HCT116 (cell line): ENCODE results near the gene CDAN1. TPM values are rescaled to one million over a fixed set of nuclear protein-coding genes. Genes with fewer than 3 reads are reported as not detected.

Source experiments
- ATAC-seq: fragments of 200-7000 bp; cut with Tn5 transposase; 2 replicates; pipeline ENCODE4 v1.9.1; 2020; ENCODE audit warnings: mild to moderate bottlenecking, moderate library complexity
- BruUV-seq: library from RNA; stranded (reverse); fragments of 400-500 nt; replicated peaks from 2 replicates; lab custom pipeline; 2021; lab: Mats Ljungman, UMichigan
- CTCF ChIA-PET: fragments of 300-600 bp; sonication (Branson Sonifier 250); formaldehyde crosslinking; loops from one replicate; lab custom pipeline; 2021; ENCODE audit warnings: antibody characterized with exemption; lab: Charles Lee
- POLR2A ChIA-PET: fragments of 300-600, 350-600 bp; sonication (Branson Sonifier 250); formaldehyde crosslinking; loops from one replicate; lab custom pipeline; 2021; ENCODE audit warnings: antibody characterized with exemption; lab: Charles Lee
- RAD21 ChIA-PET, 2 experiments: fragments of 300-600 bp; sonication (Branson Sonifier 250); formaldehyde crosslinking; loops; one replicate each; lab custom pipeline; 2023; ENCODE audit warnings: low total read pairs in 2 of 2; ENCODE audit not compliant: uncharacterized antibody in 2 of 2, unreplicated experiment in 2 of 2, low non-redundant PET in 1 of 2; lab: Charles Lee
- DNase-seq: peaks from one replicate; pipeline ENCODE4 v3.0.0-alpha.2; 2010; ENCODE audit warnings: low read depth, low spot score
- H2AFZ ChIP-seq: fragments of 200-600 bp; shearing (Covaris generic), sonication (generic); 2 replicates; pipeline ENCODE4 v1.6.1; 2017; ENCODE audit warnings: low read depth, mixed run types, mixed read lengths, antibody characterized with exemption, low read length; ENCODE audit not compliant: poor library complexity, severe bottlenecking
- H3K27ac ChIP-seq: 2 replicates; pipeline ENCODE4 v1.5.1; 2012; ENCODE audit warnings: low read depth, low read length
- H3K27me3 ChIP-seq: fragments of 200-600 bp; sonication (generic); 2 replicates; pipeline ENCODE4 v1.6.1; 2016; ENCODE audit warnings: mixed run types, low read length, mixed read lengths; ENCODE audit not compliant: insufficient read depth
- H3K36me3 ChIP-seq, 2 experiments: fragments of 200-500 bp in 1 of 2; fragments of 200-600 bp in 1 of 2; sonication (Bioruptor generic) in 1 of 2; sonication (generic) in 1 of 2; 2 replicates each; pipeline versions ENCODE4 v1.5.1 to v1.6.1; 2014 to 2016; ENCODE audit warnings: low read length in 2 of 2, inconsistent platforms in 1 of 2, mixed read lengths in 1 of 2, mixed run types in 1 of 2; ENCODE audit not compliant: insufficient read depth in 2 of 2, control insufficient read depth in 1 of 2
- H3K4me1 ChIP-seq, 2 experiments: fragments of 200-600 bp in 1 of 2; sonication (generic) in 1 of 2; 2 replicates each; pipeline versions ENCODE4 v1.5.1 to v1.6.1; 2012 to 2017; ENCODE audit warnings: low read length in 2 of 2, inconsistent platforms in 1 of 2, mild to moderate bottlenecking in 1 of 2, mixed read lengths in 1 of 2, mixed run types in 1 of 2, moderate library complexity in 1 of 2; ENCODE audit not compliant: insufficient read depth in 2 of 2, control insufficient read depth in 1 of 2
- H3K4me2 ChIP-seq: fragments of 200-600 bp; sonication (generic); 2 replicates; pipeline ENCODE4 v1.6.1; 2017; ENCODE audit warnings: mixed run types, low read length, mixed read lengths
- H3K4me3 ChIP-seq, 2 experiments: fragments of 200-600 bp in 1 of 2; sonication (generic) in 1 of 2; replicated peaks in 1 of 2; 2 replicates each; pipeline ENCODE4 v1.5.1; 2011 to 2016; ENCODE audit warnings: low read length in 2 of 2, control low read depth in 1 of 2, low read depth in 1 of 2, mild to moderate bottlenecking in 1 of 2, mixed read lengths in 1 of 2, mixed run types in 1 of 2
- H3K79me2 ChIP-seq: fragments of 200-600 bp; sonication (generic); 2 replicates; pipeline ENCODE4 v1.6.1; 2017; ENCODE audit warnings: mild to moderate bottlenecking, mixed run types, low read length, moderate library complexity, mixed read lengths; ENCODE audit not compliant: insufficient read depth
- H3K9ac ChIP-seq: fragments of 200-600 bp; sonication (generic); 2 replicates; pipeline ENCODE4 v1.6.1; 2016; ENCODE audit warnings: low read length, mixed read lengths
- H3K9me2 ChIP-seq: fragments of 200-600 bp; sonication (generic), shearing (Covaris generic); 2 replicates; pipeline ENCODE4 v1.6.1; 2017; ENCODE audit warnings: mixed run types, mild to moderate bottlenecking, moderate library complexity; ENCODE audit not compliant: insufficient read depth
- H3K9me3 ChIP-seq, 2 experiments: fragments of 200-500 bp in 1 of 2; fragments of 200-600 bp in 1 of 2; sonication (Bioruptor generic) in 1 of 2; sonication (generic) in 1 of 2; 2 replicates each; pipeline ENCODE4 v1.6.1; 2014 to 2017; ENCODE audit warnings: low read length in 2 of 2, mixed read lengths in 2 of 2, inconsistent platforms in 1 of 2, low read depth in 1 of 2, mild to moderate bottlenecking in 1 of 2, mixed run types in 1 of 2, moderate library complexity in 1 of 2; ENCODE audit not compliant: control insufficient read depth in 1 of 2, insufficient read depth in 1 of 2
- H4K20me1 ChIP-seq: fragments of 200-600 bp; sonication (generic), shearing (Covaris generic); 2 replicates; pipeline ENCODE4 v1.6.1; 2017; ENCODE audit warnings: mixed run types, mild to moderate bottlenecking, moderate library complexity; ENCODE audit not compliant: insufficient read depth
- ATF3 ChIP-seq: IDR thresholded peaks from 2 replicates; pipeline ENCODE4 v1.6.1; 2012
- CBX3 ChIP-seq: IDR thresholded peaks from 2 replicates; pipeline ENCODE4 v1.6.1; 2012; ENCODE audit warnings: low read depth
- CTCF ChIP-seq, 3 experiments: fragments of 200-600 bp in 1 of 3; sonication (generic) in 1 of 3; IDR thresholded peaks in 2 of 3; conservative IDR thresholded peaks in 1 of 3; 2 replicates each; pipeline ENCODE4 v1.5.1; 2012 to 2017; ENCODE audit warnings: low read depth in 2 of 3, low read length in 2 of 3, antibody characterized with exemption in 1 of 3, borderline replicate concordance in 1 of 3, control low read depth in 1 of 3, mild to moderate bottlenecking in 1 of 3, mixed read lengths in 1 of 3, mixed run types in 1 of 3, moderate library complexity in 1 of 3; ENCODE audit not compliant: insufficient read depth in 1 of 3
- EZH2 ChIP-seq: fragments of 200-600 bp; sonication (generic); IDR thresholded peaks from 2 replicates; pipeline ENCODE4 v1.6.1; 2017; ENCODE audit warnings: antibody characterized with exemption, mixed run types
- FOSL1 ChIP-seq: IDR thresholded peaks from 2 replicates; pipeline ENCODE4 v1.6.1; 2012; ENCODE audit warnings: low read depth
- JUND ChIP-seq: IDR thresholded peaks from 2 replicates; pipeline ENCODE4 v1.6.1; 2012
- SIN3A ChIP-seq: IDR thresholded peaks from 2 replicates; pipeline ENCODE4 v1.6.1; 2012; ENCODE audit warnings: low read depth
- SRF ChIP-seq: IDR thresholded peaks from 2 replicates; pipeline ENCODE4 v1.6.1; 2012; ENCODE audit warnings: low read depth
- YY1 ChIP-seq: IDR thresholded peaks from 2 replicates; pipeline ENCODE4 v1.6.1; 2011; ENCODE audit warnings: low read length, low read depth, moderate library complexity, mild to moderate bottlenecking; ENCODE audit not compliant: insufficient replicate concordance; ENCODE audit errors: extremely low read depth
- ZBTB33 ChIP-seq: IDR thresholded peaks from 2 replicates; pipeline ENCODE4 v1.6.1; 2011; ENCODE audit warnings: mild to moderate bottlenecking, low read length, moderate library complexity; ENCODE audit not compliant: insufficient replicate concordance; ENCODE audit errors: extremely low read depth
- ZFX ChIP-seq: fragments of 450-650 bp; IDR thresholded peaks from 2 replicates; pipeline ENCODE4 v1.6.1; 2017
- ZNF274 ChIP-seq: fragments of 200-500 bp; sonication (Bioruptor generic); IDR thresholded peaks from 2 replicates; pipeline ENCODE4 v1.6.1; 2014; ENCODE audit warnings: mild to moderate bottlenecking, low read depth, low read length, inconsistent platforms
- intact Hi-C: fragments of 100-400 bp; cut with micrococcal nuclease; formaldehyde crosslinking; loops from 2 replicates; pipeline ENCODE4 v1.10.0; 2022
- total RNA-seq: library from RNA; stranded (reverse); gene quantifications from one replicate; pipeline ENCODE4 v1.2.1, GENCODE V29; 2021; ENCODE audit not compliant: unreplicated experiment

CDAN1 gene
- total RNA-seq, 1 experiment from 2014 or later: 22.4 TPM

- TF ChIP-seq YY1 (no peak), FOSL1 (no peak), SIN3A (no peak)
These were observed 15.0 kb downstream of the CDAN1 start (continued) for GRCh38 chr15:42721916-42722315.

GRCh38 chr15:42721016-42721415, 15.9 kb downstream of the CDAN1 start:
- no peaks in the 10 kb centered on the region for H3K27me3 ChIP-seq
- TF ChIP-seq EZH2 (no peak), CBX3 (no peak), ATF3 (no peak), SRF (no peak), ZFX (no peak), CTCF (IDR thresholded peaks at IDR 0.05 in 2 of 3, conservative IDR thresholded peaks at IDR 0.05 in 1 of 3; ENCODE audit: borderline replicate concordance in 1 of 3, insufficient read depth in 1 of 3, low read depth in 2 of 3, low read length in 2 of 3) (no peak), FOSL1 (no peak), ZBTB33 (no peak), ZNF274 (no peak), JUND (no peak)
- peaks cover 4 to 18% of the 10 kb centered on the region in 2 experiments; a peak in 3 of 4 replicates for H3K36me3 ChIP-seq
- intact Hi-C loops: no loop called here
- BruUV-seq: no TSS peak
- no peak overlapping the region for H3K4me3 ChIP-seq
- H3K4me1 ChIP-seq: no peaks in the 10 kb centered on the region
- ChIA-PET CTCF (no interaction called here), POLR2A (no interaction called here), RAD21 (no interaction called here)
- DNase-seq (no peak), ATAC-seq (no peak)
- H3K9me2 ChIP-seq: no peaks in the 10 kb centered on the region
- H4K20me1 ChIP-seq: no peaks in the 10 kb centered on the region
- H3K9ac ChIP-seq: no peak overlapping the region
- H3K79me2 ChIP-seq: no peaks in the 10 kb centered on the region
- no peak overlapping the region for H3K27ac ChIP-seq
- no peak overlapping the region for H2AFZ ChIP-seq
- H3K4me2 ChIP-seq: no peak overlapping the region
- no peaks in the 10 kb centered on the region for H3K9me3 ChIP-seq
